ENCODE data around the gene ZNF688. TPM values are rescaled to one million over a fixed set of nuclear protein-coding genes. Genes with fewer than 3 reads are reported as not detected.
A peak's percentile ranks its signal among the peaks of the same experiment; 100 is the strongest.

Gene ZNF688
- total and polyA plus RNA-seq, 2 of the 13 experiments (the other 11 are each of a cell fraction or from before 2014, with no cell fraction given): 2.4 to 5.4 TPM

DNA sequence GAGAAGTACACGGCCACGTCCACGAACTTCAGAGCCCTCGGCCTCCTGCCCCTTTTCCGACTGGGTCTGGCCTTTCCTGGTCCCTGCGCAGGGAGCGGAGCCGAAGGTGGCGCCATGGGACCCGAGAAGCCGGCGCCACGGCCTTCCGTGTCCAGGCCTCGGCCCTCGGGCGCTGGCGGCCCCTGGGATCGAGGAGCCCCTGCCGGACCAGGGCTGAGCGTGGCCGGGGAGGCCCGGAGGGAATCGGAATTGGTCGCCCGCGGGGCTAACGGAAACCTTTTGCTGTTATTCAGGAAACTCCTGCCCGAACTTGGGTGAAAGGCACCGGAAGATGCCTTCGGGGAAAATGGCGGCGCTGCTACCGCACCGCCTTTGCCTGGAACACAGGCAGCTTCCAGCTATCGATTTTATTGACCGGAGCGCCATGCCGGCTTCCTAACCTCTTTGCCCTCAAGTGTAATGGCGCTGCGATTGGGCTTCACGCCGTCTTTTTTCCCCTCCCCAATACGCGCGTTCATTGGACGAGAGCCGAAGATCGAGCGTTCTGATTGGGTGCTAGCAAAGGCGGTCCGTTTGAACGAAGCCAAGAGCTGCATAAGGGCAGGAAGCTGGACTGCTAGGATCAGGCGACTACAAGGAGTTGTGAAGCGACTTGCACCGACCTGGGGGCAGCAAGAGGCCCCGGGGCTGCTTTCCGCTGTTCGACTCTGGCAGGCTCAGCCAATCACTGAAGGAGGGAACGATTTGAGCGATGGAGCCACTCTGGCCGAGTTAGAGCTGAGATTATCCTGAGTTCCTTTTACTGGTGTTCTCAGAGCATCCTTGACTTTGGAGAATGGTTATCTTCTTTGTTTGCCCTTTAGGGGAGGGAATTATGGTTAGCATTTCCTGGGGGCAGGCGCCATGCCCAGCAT, 38.7 kb upstream of the ZNF688 start, which contains the start of gene ZNF689:
ZNF689 (minus strand) TSS at position 464 of the 914 bp plus-strand sequence; CDS start at position 116, 348 bp downstream.
- CTCF ChIA-PET (ENCODE audit: low intra/inter-chr PET ratio, low total read pairs): interaction anchor here (0.8 kb wide), 1 partner anchor 18 kb away, joined by 5 read pairs; no protein-coding TSS in a partner anchor
- WGBS (ENCODE audit: low lambda C conversion rate): 1% methylated on average over 43 of the region's 63 CpGs
- H4K20me1 ChIP-seq (ENCODE audit: insufficient read depth, low read length): no peaks in the 10 kb centered on the region
- peak within 1 kb of the TSS; percentile 92 for H3K27ac ChIP-seq (ENCODE audit: extremely low read length, insufficient read depth, low read length)
- DNase-seq (ENCODE audit: low spot score) (peak; percentile 98), ATAC-seq (peak; percentile 92), FAIRE-seq (peak; percentile 90)
- H2AFZ ChIP-seq (ENCODE audit: low read length): peak within 1 kb of the TSS; percentile 84
- peaks cover 18% of the 10 kb centered on the region for H3K79me2 ChIP-seq (ENCODE audit: insufficient read depth, low read length)
- no peaks in the 10 kb centered on the region; a peak in 1 of 5 replicates for H3K27me3 ChIP-seq (ENCODE audit: control insufficient read depth in 1 of 2, insufficient read depth in 2 of 2, low read length in 2 of 2)
- POLR2A ChIA-PET: interaction anchor here (0.7 to 3.5 kb wide), 32 partner anchors 9 to 508 kb away, joined by 3 to 46 read pairs (median 6); partner anchors contain the start of genes DCTPP1, KAT8, PRR14 and TBC1D10B
- in situ Hi-C loops (cut with HindIII; ENCODE audit: extremely low pct_ligation_motif_present, low pct_unique_long_range_greater_than_20kb): loop anchor here (10.0 kb wide), 2 partner anchors 175 to 255 kb away; partner anchors contain the start of genes CD2BP2 and DCTPP1
- BruUV-seq (replicated peaks): TSS peak; percentile 81
- H3K4me3 ChIP-seq (replicated peaks in 1 of 3; ENCODE audit: insufficient read depth in 1 of 3, low read depth in 2 of 3, low read length in 3 of 3): peak within 1 kb of the TSS; percentile 80 to 96 (median 92)
- H3K4me1 ChIP-seq (ENCODE audit: insufficient read depth, low read length): peaks cover 37% of the 10 kb centered on the region
- intact Hi-C loops (cut with micrococcal nuclease; ENCODE audit: unreplicated experiment): loop anchor here (1.0 kb wide), 1 partner anchor 39 kb away; the partner anchor contains the start of gene ZNF688
- peaks cover 4 to 18% of the 10 kb centered on the region in 2 experiments; a peak in 3 of 5 replicates for H3K36me3 ChIP-seq (replicated peaks in 1 of 2; ENCODE audit: control insufficient read depth in 1 of 2, insufficient read depth in 2 of 2, low read length in 2 of 2)
- H3K9ac ChIP-seq (ENCODE audit: insufficient read depth, low read depth, low read length): peak within 1 kb of the TSS; percentile 99
- no peaks in the 10 kb centered on the region for H3K9me3 ChIP-seq (ENCODE audit: low read length)
- H3K4me2 ChIP-seq (ENCODE audit: low read depth, low read length): peak within 1 kb of the TSS; percentile 98
- TF ChIP-seq, protein P1, sequence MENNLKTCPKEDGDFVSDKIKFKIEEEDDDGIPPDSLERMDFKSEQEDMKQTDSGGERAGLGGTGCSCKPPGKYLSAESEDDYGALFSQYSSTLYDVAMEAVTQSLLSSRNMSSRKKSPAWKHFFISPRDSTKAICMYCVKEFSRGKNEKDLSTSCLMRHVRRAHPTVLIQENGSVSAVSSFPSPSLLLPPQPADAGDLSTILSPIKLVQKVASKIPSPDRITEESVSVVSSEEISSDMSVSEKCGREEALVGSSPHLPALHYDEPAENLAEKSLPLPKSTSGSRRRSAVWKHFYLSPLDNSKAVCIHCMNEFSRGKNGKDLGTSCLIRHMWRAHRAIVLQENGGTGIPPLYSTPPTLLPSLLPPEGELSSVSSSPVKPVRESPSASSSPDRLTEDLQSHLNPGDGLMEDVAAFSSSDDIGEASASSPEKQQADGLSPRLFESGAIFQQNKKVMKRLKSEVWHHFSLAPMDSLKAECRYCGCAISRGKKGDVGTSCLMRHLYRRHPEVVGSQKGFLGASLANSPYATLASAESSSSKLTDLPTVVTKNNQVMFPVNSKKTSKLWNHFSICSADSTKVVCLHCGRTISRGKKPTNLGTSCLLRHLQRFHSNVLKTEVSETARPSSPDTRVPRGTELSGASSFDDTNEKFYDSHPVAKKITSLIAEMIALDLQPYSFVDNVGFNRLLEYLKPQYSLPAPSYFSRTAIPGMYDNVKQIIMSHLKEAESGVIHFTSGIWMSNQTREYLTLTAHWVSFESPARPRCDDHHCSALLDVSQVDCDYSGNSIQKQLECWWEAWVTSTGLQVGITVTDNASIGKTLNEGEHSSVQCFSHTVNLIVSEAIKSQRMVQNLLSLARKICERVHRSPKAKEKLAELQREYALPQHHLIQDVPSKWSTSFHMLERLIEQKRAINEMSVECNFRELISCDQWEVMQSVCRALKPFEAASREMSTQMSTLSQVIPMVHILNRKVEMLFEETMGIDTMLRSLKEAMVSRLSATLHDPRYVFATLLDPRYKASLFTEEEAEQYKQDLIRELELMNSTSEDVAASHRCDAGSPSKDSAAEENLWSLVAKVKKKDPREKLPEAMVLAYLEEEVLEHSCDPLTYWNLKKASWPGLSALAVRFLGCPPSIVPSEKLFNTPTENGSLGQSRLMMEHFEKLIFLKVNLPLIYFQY (CRISPR knock-in tag; IDR thresholded peaks at IDR 0.05; ENCODE audit: borderline replicate concordance): peak; percentile 91; the same call in 1 of the 2 replicates
- peak; percentile 67 for TF ChIP-seq TEAD3 (CRISPR knock-in tag; optimal IDR thresholded peaks at IDR 0.05; ENCODE audit: borderline replicate concordance)
- peak; percentile 18; the same call in 1 of the 2 replicates for TF ChIP-seq ZNF644 (CRISPR knock-in tag; IDR thresholded peaks at IDR 0.05; ENCODE audit: low read depth)
- peak; percentile 25; the same call in 1 of the 2 replicates for TF ChIP-seq ZNF329 (CRISPR knock-in tag; IDR thresholded peaks at IDR 0.05; ENCODE audit: low read depth)
- TF ChIP-seq, protein P2, sequence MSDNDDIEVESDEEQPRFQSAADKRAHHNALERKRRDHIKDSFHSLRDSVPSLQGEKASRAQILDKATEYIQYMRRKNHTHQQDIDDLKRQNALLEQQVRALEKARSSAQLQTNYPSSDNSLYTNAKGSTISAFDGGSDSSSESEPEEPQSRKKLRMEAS (IDR thresholded peaks at IDR 0.05): peak; percentile 90
- no peak for TF ChIP-seq TCF7 (IDR thresholded peaks at IDR 0.05; ENCODE audit: low read depth)
- peak; percentile 73; the same call in 1 of the 2 replicates for TF ChIP-seq REXO4 (CRISPR knock-in tag; IDR thresholded peaks at IDR 0.05; ENCODE audit: borderline replicate concordance)
- TF ChIP-seq, protein P3, sequence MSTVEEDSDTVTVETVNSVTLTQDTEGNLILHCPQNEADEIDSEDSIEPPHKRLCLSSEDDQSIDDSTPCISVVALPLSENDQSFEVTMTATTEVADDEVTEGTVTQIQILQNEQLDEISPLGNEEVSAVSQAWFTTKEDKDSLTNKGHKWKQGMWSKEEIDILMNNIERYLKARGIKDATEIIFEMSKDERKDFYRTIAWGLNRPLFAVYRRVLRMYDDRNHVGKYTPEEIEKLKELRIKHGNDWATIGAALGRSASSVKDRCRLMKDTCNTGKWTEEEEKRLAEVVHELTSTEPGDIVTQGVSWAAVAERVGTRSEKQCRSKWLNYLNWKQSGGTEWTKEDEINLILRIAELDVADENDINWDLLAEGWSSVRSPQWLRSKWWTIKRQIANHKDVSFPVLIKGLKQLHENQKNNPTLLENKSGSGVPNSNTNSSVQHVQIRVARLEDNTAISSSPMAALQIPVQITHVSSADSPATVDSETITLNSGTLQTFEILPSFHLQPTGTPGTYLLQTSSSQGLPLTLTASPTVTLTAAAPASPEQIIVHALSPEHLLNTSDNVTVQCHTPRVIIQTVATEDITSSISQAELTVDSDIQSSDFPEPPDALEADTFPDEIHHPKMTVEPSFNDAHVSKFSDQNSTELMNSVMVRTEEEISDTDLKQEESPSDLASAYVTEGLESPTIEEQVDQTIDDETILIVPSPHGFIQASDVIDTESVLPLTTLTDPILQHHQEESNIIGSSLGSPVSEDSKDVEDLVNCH (CRISPR knock-in tag; IDR thresholded peaks at IDR 0.05): 0 out of 2 replicates have a peak, but pooled peaks have one; percentile 32
- peak; percentile 74 for TF ChIP-seq TBL1XR1 (IDR thresholded peaks at IDR 0.05; ENCODE audit: borderline replicate concordance, low read length, partially characterized antibody)
- peak; percentile 73 for TF ChIP-seq HMG20A (CRISPR knock-in tag; IDR thresholded peaks at IDR 0.05; ENCODE audit: borderline replicate concordance)
- TF ChIP-seq, protein P4, sequence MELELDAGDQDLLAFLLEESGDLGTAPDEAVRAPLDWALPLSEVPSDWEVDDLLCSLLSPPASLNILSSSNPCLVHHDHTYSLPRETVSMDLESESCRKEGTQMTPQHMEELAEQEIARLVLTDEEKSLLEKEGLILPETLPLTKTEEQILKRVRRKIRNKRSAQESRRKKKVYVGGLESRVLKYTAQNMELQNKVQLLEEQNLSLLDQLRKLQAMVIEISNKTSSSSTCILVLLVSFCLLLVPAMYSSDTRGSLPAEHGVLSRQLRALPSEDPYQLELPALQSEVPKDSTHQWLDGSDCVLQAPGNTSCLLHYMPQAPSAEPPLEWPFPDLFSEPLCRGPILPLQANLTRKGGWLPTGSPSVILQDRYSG (CRISPR knock-in tag; IDR thresholded peaks at IDR 0.05): peak; percentile 95; the same call in 1 of the 2 replicates
- TF ChIP-seq ZNF549 (CRISPR knock-in tag; IDR thresholded peaks at IDR 0.05): no peak
- peak; percentile 18; the same call in 1 of the 2 replicates for TF ChIP-seq ZBTB38 (CRISPR knock-in tag; IDR thresholded peaks at IDR 0.05)
- 0 out of 2 replicates have a peak, but pooled peaks have one; percentile 63 for TF ChIP-seq SATB2 (CRISPR knock-in tag; IDR thresholded peaks at IDR 0.05)
- no peak for TF ChIP-seq FOXP1 (IDR thresholded peaks at IDR 0.05)
- TF ChIP-seq FOXP1 (CRISPR knock-in tag; IDR thresholded peaks at IDR 0.05): peak; percentile 43

Data from HepG2 (cell line).